HCT116 (cell line): ENCODE results near the gene RPL15. TPM values are rescaled to one million over a fixed set of nuclear protein-coding genes. Genes with fewer than 3 reads are reported as not detected.

Experiments
- ATAC-seq: fragments of 200-7000 bp; cut with Tn5 transposase; 2 replicates; pipeline ENCODE4 v1.9.1; 2020; ENCODE audit warnings: mild to moderate bottlenecking, moderate library complexity
- BruUV-seq: library from RNA; stranded (reverse); fragments of 400-500 nt; replicated peaks from 2 replicates; lab custom pipeline; 2021; lab: Mats Ljungman, UMichigan
- CTCF ChIA-PET: fragments of 300-600 bp; sonication (Branson Sonifier 250); formaldehyde crosslinking; loops from one replicate; lab custom pipeline; 2021; ENCODE audit warnings: antibody characterized with exemption; lab: Charles Lee
- POLR2A ChIA-PET: fragments of 300-600, 350-600 bp; sonication (Branson Sonifier 250); formaldehyde crosslinking; loops from one replicate; lab custom pipeline; 2021; ENCODE audit warnings: antibody characterized with exemption; lab: Charles Lee
- RAD21 ChIA-PET, 2 experiments: fragments of 300-600 bp; sonication (Branson Sonifier 250); formaldehyde crosslinking; loops; one replicate each; lab custom pipeline; 2023; ENCODE audit warnings: low total read pairs in 2 of 2; ENCODE audit not compliant: uncharacterized antibody in 2 of 2, unreplicated experiment in 2 of 2, low non-redundant PET in 1 of 2; lab: Charles Lee
- DNase-seq: peaks from one replicate; pipeline ENCODE4 v3.0.0-alpha.2; 2010; ENCODE audit warnings: low read depth, low spot score
- H2AFZ ChIP-seq: fragments of 200-600 bp; shearing (Covaris generic), sonication (generic); 2 replicates; pipeline ENCODE4 v1.6.1; 2017; ENCODE audit warnings: low read depth, mixed run types, mixed read lengths, antibody characterized with exemption, low read length; ENCODE audit not compliant: poor library complexity, severe bottlenecking
- H3K27ac ChIP-seq: 2 replicates; pipeline ENCODE4 v1.5.1; 2012; ENCODE audit warnings: low read depth, low read length
- H3K27me3 ChIP-seq: fragments of 200-600 bp; sonication (generic); 2 replicates; pipeline ENCODE4 v1.6.1; 2016; ENCODE audit warnings: mixed run types, low read length, mixed read lengths; ENCODE audit not compliant: insufficient read depth
- H3K36me3 ChIP-seq, 2 experiments: fragments of 200-500 bp in 1 of 2; fragments of 200-600 bp in 1 of 2; sonication (Bioruptor generic) in 1 of 2; sonication (generic) in 1 of 2; 2 replicates each; pipeline versions ENCODE4 v1.5.1 to v1.6.1; 2014 to 2016; ENCODE audit warnings: low read length in 2 of 2, inconsistent platforms in 1 of 2, mixed read lengths in 1 of 2, mixed run types in 1 of 2; ENCODE audit not compliant: insufficient read depth in 2 of 2, control insufficient read depth in 1 of 2
- H3K4me1 ChIP-seq, 2 experiments: fragments of 200-600 bp in 1 of 2; sonication (generic) in 1 of 2; 2 replicates each; pipeline versions ENCODE4 v1.5.1 to v1.6.1; 2012 to 2017; ENCODE audit warnings: low read length in 2 of 2, inconsistent platforms in 1 of 2, mild to moderate bottlenecking in 1 of 2, mixed read lengths in 1 of 2, mixed run types in 1 of 2, moderate library complexity in 1 of 2; ENCODE audit not compliant: insufficient read depth in 2 of 2, control insufficient read depth in 1 of 2
- H3K4me2 ChIP-seq: fragments of 200-600 bp; sonication (generic); 2 replicates; pipeline ENCODE4 v1.6.1; 2017; ENCODE audit warnings: mixed run types, low read length, mixed read lengths
- H3K4me3 ChIP-seq, 2 experiments: fragments of 200-600 bp in 1 of 2; sonication (generic) in 1 of 2; replicated peaks in 1 of 2; 2 replicates each; pipeline ENCODE4 v1.5.1; 2011 to 2016; ENCODE audit warnings: low read length in 2 of 2, control low read depth in 1 of 2, low read depth in 1 of 2, mild to moderate bottlenecking in 1 of 2, mixed read lengths in 1 of 2, mixed run types in 1 of 2
- H3K79me2 ChIP-seq: fragments of 200-600 bp; sonication (generic); 2 replicates; pipeline ENCODE4 v1.6.1; 2017; ENCODE audit warnings: mild to moderate bottlenecking, mixed run types, low read length, moderate library complexity, mixed read lengths; ENCODE audit not compliant: insufficient read depth
- H3K9ac ChIP-seq: fragments of 200-600 bp; sonication (generic); 2 replicates; pipeline ENCODE4 v1.6.1; 2016; ENCODE audit warnings: low read length, mixed read lengths
- H3K9me2 ChIP-seq: fragments of 200-600 bp; sonication (generic), shearing (Covaris generic); 2 replicates; pipeline ENCODE4 v1.6.1; 2017; ENCODE audit warnings: mixed run types, mild to moderate bottlenecking, moderate library complexity; ENCODE audit not compliant: insufficient read depth
- H3K9me3 ChIP-seq, 2 experiments: fragments of 200-500 bp in 1 of 2; fragments of 200-600 bp in 1 of 2; sonication (Bioruptor generic) in 1 of 2; sonication (generic) in 1 of 2; 2 replicates each; pipeline ENCODE4 v1.6.1; 2014 to 2017; ENCODE audit warnings: low read length in 2 of 2, mixed read lengths in 2 of 2, inconsistent platforms in 1 of 2, low read depth in 1 of 2, mild to moderate bottlenecking in 1 of 2, mixed run types in 1 of 2, moderate library complexity in 1 of 2; ENCODE audit not compliant: control insufficient read depth in 1 of 2, insufficient read depth in 1 of 2
- H4K20me1 ChIP-seq: fragments of 200-600 bp; sonication (generic), shearing (Covaris generic); 2 replicates; pipeline ENCODE4 v1.6.1; 2017; ENCODE audit warnings: mixed run types, mild to moderate bottlenecking, moderate library complexity; ENCODE audit not compliant: insufficient read depth
- CBX3 ChIP-seq: IDR thresholded peaks from 2 replicates; pipeline ENCODE4 v1.6.1; 2012; ENCODE audit warnings: low read depth
- CEBPB ChIP-seq: IDR thresholded peaks from 2 replicates; pipeline ENCODE4 v1.6.1; 2012; ENCODE audit warnings: low read depth
- EGR1 ChIP-seq: IDR thresholded peaks from 2 replicates; pipeline ENCODE4 v1.6.1; 2012; ENCODE audit warnings: low read depth
- ELF1 ChIP-seq: IDR thresholded peaks from 2 replicates; pipeline ENCODE4 v1.6.1; 2012; ENCODE audit warnings: low read depth, borderline replicate concordance
- EZH2phosphoT487 ChIP-seq: fragments of 200-600 bp; IDR thresholded peaks from 2 replicates; pipeline ENCODE4 v1.6.1; 2018; ENCODE audit warnings: antibody characterized with exemption, borderline replicate concordance
- FOSL1 ChIP-seq: IDR thresholded peaks from 2 replicates; pipeline ENCODE4 v1.6.1; 2012; ENCODE audit warnings: low read depth
- JUND ChIP-seq: IDR thresholded peaks from 2 replicates; pipeline ENCODE4 v1.6.1; 2012
- POLR2AphosphoS5 ChIP-seq: IDR thresholded peaks from 2 replicates; pipeline ENCODE4 v1.6.1; 2011; ENCODE audit warnings: mild to moderate bottlenecking, low read depth, low read length, moderate library complexity
- RAD21 ChIP-seq: IDR thresholded peaks from 2 replicates; pipeline ENCODE4 v1.6.1; 2012; ENCODE audit warnings: low read depth, mild to moderate bottlenecking
- SIN3A ChIP-seq: IDR thresholded peaks from 2 replicates; pipeline ENCODE4 v1.6.1; 2012; ENCODE audit warnings: low read depth
- SP1 ChIP-seq: IDR thresholded peaks from 2 replicates; pipeline ENCODE4 v1.6.1; 2012; ENCODE audit warnings: low read depth
- SRF ChIP-seq: IDR thresholded peaks from 2 replicates; pipeline ENCODE4 v1.6.1; 2012; ENCODE audit warnings: low read depth
- TCF7L2 ChIP-seq: IDR thresholded peaks from 2 replicates; pipeline ENCODE4 v1.7.0; 2011; ENCODE audit warnings: borderline replicate concordance, inconsistent platforms; ENCODE audit not compliant: insufficient read depth, insufficient read length; ENCODE audit errors: extremely low read depth
- YY1 ChIP-seq: IDR thresholded peaks from 2 replicates; pipeline ENCODE4 v1.6.1; 2011; ENCODE audit warnings: low read length, low read depth, moderate library complexity, mild to moderate bottlenecking; ENCODE audit not compliant: insufficient replicate concordance; ENCODE audit errors: extremely low read depth
- ZFX ChIP-seq: fragments of 450-650 bp; IDR thresholded peaks from 2 replicates; pipeline ENCODE4 v1.6.1; 2017
- ZNF274 ChIP-seq: fragments of 200-500 bp; sonication (Bioruptor generic); IDR thresholded peaks from 2 replicates; pipeline ENCODE4 v1.6.1; 2014; ENCODE audit warnings: mild to moderate bottlenecking, low read depth, low read length, inconsistent platforms
- intact Hi-C: fragments of 100-400 bp; cut with micrococcal nuclease; formaldehyde crosslinking; loops from 2 replicates; pipeline ENCODE4 v1.10.0; 2022
- total RNA-seq: library from RNA; stranded (reverse); gene quantifications from one replicate; pipeline ENCODE4 v1.2.1, GENCODE V29; 2021; ENCODE audit not compliant: unreplicated experiment
- TF ChIP-seq, protein P1 (sequence below): IDR thresholded peaks from 2 replicates; pipeline ENCODE4 v1.6.1; 2012
- TF ChIP-seq, protein P2 (sequence below): IDR thresholded peaks from 2 replicates; pipeline ENCODE4 v1.6.1; 2011; ENCODE audit warnings: mild to moderate bottlenecking, low read length, moderate library complexity; ENCODE audit not compliant: insufficient replicate concordance; ENCODE audit errors: extremely low read depth
- TF ChIP-seq, protein P3 (sequence below): IDR thresholded peaks from 2 replicates; pipeline ENCODE4 v1.6.1; 2012

The RPL15 gene
- total RNA-seq, 1 experiment from 2014 or later = 2,177 TPM

DNA sequence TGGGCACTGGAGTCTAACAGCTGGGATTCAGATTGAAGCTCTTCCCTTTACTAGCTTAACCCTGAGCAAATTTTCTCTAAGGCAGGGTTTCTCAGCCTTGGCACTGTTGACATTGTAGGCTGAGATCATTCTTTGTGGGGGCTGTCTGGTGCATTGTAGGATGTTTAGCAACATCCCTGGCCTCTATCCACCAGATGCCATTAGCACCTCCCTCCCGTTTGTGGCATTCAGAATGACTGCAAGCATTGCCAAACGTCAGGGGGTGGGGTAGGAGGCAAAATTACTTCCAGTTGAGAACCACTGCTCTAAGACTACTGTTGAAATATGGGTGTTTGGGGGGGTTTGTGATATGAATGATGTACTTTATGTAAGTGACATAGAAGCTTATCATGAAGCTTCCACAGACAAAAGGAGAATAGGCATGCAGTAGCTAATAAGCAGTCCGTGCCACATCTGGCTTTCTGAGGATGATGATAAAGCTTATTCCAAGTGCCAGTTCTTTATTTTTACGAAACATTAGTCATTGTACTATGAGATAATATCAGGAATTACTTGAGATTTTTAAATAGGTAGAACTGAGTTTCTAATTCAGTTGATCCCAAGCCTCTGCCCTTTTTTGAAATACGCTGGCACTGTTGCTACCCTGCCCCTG, 39.5 kb upstream of the RPL15 start:
- Histone ChIP-seq H3K9me3 (no peaks in the 10 kb centered on the region), H4K20me1 (peaks cover 4% of the 10 kb centered on the region; the same call in 1 of the 2 replicates), H3K79me2 (peaks cover 24% of the 10 kb centered on the region), H3K9ac (no peak overlapping the region), H2AFZ (no peak overlapping the region), H3K27ac (no peak overlapping the region), H3K36me3 (no peaks in the 10 kb centered on the region), H3K4me2 (no peak overlapping the region), H3K27me3 (no peaks in the 10 kb centered on the region), H3K4me1 (no peaks in the 10 kb centered on the region), H3K4me3 (no peak overlapping the region), H3K9me2 (no peaks in the 10 kb centered on the region)
- POLR2A ChIA-PET = no interaction called here
- no TSS peak for BruUV-seq
- RAD21 ChIA-PET = no interaction called here
- TF ChIP-seq YY1 (no peak), ELF1 (no peak), FOSL1 (no peak), EZH2phosphoT487 (no peak), SRF (no peak), CEBPB (no peak), RAD21 (no peak), POLR2AphosphoS5 (no peak)
- TF ChIP-seq, protein P1, sequence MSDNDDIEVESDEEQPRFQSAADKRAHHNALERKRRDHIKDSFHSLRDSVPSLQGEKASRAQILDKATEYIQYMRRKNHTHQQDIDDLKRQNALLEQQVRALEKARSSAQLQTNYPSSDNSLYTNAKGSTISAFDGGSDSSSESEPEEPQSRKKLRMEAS = no peak
- DNase-seq (no peak), ATAC-seq (no peak)
- CTCF ChIA-PET = interaction anchor here (0.9 kb wide), 1 partner anchor 11 kb away, joined by 3 read pairs; no protein-coding TSS in a partner anchor
- intact Hi-C loops = no loop called here

DNA sequence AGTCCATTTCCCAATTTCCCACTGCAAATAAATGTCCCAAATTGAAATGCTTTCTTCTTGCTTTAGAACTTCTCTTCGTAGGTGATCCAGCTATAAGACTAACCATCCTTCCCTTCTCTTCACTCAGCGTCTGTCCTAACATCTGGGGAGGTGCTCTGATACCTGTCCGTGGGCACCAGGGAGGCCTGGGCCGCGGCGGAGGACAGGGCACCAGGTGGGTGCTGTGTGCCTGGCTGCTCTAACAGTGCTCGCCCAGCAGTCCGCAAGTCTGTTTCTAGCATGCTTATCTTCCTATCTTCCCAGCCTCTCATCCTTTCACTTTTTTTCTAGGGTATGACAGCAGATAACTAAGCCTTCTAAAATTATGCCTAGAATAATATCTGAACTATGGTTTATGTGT, 37.4 kb upstream of the RPL15 start:
- H3K4me3 ChIP-seq = no peak overlapping the region
- no peaks in the 10 kb centered on the region for H3K27me3 ChIP-seq
- RAD21 ChIA-PET = no interaction called here
- POLR2A ChIA-PET = no interaction called here
- H3K36me3 ChIP-seq = no peaks in the 10 kb centered on the region
- no peaks in the 10 kb centered on the region for H3K9me3 ChIP-seq
- no peaks in the 10 kb centered on the region for H3K4me1 ChIP-seq
- CTCF ChIA-PET = no interaction called here
- no peak overlapping the region for H3K27ac ChIP-seq
- peaks cover 30% of the 10 kb centered on the region for H3K79me2 ChIP-seq
- no peak overlapping the region for H3K4me2 ChIP-seq
- no peak for ATAC-seq
- H3K9ac ChIP-seq = no peak overlapping the region
- BruUV-seq = no TSS peak
- H2AFZ ChIP-seq = no peak overlapping the region
- peaks cover 4% of the 10 kb centered on the region; the same call in 1 of the 2 replicates for H4K20me1 ChIP-seq
- no peaks in the 10 kb centered on the region for H3K9me2 ChIP-seq
- DNase-seq = no peak
- intact Hi-C loops = no loop called here
- no peak for TF ChIP-seq ZFX
- TF ChIP-seq, protein P1 = no peak
- TF ChIP-seq SIN3A = no peak
- TF ChIP-seq, protein P2, sequence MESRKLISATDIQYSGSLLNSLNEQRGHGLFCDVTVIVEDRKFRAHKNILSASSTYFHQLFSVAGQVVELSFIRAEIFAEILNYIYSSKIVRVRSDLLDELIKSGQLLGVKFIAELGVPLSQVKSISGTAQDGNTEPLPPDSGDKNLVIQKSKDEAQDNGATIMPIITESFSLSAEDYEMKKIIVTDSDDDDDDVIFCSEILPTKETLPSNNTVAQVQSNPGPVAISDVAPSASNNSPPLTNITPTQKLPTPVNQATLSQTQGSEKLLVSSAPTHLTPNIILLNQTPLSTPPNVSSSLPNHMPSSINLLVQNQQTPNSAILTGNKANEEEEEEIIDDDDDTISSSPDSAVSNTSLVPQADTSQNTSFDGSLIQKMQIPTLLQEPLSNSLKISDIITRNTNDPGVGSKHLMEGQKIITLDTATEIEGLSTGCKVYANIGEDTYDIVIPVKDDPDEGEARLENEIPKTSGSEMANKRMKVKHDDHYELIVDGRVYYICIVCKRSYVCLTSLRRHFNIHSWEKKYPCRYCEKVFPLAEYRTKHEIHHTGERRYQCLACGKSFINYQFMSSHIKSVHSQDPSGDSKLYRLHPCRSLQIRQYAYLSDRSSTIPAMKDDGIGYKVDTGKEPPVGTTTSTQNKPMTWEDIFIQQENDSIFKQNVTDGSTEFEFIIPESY = no peak
- TF ChIP-seq YY1 = no peak
- no peak for TF ChIP-seq EZH2phosphoT487
- no peak for TF ChIP-seq CBX3
- TF ChIP-seq, protein P3, sequence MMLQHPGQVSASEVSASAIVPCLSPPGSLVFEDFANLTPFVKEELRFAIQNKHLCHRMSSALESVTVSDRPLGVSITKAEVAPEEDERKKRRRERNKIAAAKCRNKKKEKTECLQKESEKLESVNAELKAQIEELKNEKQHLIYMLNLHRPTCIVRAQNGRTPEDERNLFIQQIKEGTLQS = no peak
- TF ChIP-seq TCF7L2 = no peak
- TF ChIP-seq FOSL1 = no peak
- TF ChIP-seq EGR1 = no peak
- TF ChIP-seq JUND = no peak
- TF ChIP-seq ZNF274 = no peak
- no peak for TF ChIP-seq POLR2AphosphoS5
- no peak for TF ChIP-seq SP1
